NCI-H748 (cell line): ENCODE measurements around the gene SLC16A3.
"Not testable (repeated sequence)": the region's sequence is repeated elsewhere in the genome, so short reads cannot be mapped to it uniquely, and the experiment has no call there.

Source experiments
- DNase-seq: peaks from one replicate; lab custom pipeline; 2025; ENCODE audit not compliant: unreplicated experiment; lab: John Stamatoyannopoulos, UW

SLC16A3 gene

GRCh38 chr17:82203920-82204319, 24.9 kb upstream of the SLC16A3 start:
- DNase-seq = no peak

DNA sequence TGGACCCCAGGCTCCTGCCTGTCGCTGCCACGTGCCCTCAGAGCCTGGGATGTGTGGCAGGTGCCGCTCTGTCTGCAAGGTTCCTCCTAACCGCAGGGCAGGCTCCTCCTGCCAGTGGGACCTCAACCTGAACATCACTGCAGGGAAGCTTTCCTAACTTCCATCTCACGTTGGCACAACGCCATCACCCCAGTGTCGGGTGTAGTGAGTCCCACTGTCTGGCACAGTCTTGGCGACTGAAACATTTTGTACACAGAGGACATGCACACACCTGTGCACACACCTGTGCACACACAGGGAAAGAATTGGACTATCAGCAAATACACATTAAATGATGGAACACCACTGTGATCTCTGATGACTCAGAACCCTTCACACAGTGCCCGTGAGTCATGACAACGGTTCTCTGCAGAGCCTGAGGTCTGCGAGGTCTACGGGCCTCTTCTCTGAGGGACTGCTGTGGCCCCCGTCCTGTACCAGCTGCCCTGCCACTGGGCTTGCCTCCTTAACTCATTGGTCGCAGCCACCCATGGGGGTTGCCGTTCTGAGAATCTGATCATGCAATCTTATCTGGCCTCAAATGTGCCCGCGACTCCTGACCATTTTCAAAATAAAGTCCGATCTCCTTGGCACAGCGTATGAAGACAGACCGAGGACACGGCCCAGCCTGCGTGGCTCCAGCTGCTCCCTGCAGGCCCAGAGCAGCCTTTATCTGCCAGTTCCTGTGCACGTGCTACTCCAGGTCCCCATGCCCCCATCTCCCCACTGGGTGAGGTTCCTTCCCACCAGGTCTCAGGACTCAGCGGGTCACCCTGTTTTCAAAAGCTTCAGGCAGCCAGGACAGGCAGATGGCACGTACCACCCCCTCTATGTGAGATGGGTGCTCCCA, 23.8 kb upstream of the SLC16A3 start:
- DNase-seq = peak; percentile 64

- DNase-seq = peak; percentile 86
Observed at GRCh38 chr17:82205720-82206508, 22.9 kb upstream of the SLC16A3 start.

GRCh38 chr17:82210655-82211054, 18.2 kb upstream of the SLC16A3 start:
- DNase-seq = not testable (repeated sequence)

DNA sequence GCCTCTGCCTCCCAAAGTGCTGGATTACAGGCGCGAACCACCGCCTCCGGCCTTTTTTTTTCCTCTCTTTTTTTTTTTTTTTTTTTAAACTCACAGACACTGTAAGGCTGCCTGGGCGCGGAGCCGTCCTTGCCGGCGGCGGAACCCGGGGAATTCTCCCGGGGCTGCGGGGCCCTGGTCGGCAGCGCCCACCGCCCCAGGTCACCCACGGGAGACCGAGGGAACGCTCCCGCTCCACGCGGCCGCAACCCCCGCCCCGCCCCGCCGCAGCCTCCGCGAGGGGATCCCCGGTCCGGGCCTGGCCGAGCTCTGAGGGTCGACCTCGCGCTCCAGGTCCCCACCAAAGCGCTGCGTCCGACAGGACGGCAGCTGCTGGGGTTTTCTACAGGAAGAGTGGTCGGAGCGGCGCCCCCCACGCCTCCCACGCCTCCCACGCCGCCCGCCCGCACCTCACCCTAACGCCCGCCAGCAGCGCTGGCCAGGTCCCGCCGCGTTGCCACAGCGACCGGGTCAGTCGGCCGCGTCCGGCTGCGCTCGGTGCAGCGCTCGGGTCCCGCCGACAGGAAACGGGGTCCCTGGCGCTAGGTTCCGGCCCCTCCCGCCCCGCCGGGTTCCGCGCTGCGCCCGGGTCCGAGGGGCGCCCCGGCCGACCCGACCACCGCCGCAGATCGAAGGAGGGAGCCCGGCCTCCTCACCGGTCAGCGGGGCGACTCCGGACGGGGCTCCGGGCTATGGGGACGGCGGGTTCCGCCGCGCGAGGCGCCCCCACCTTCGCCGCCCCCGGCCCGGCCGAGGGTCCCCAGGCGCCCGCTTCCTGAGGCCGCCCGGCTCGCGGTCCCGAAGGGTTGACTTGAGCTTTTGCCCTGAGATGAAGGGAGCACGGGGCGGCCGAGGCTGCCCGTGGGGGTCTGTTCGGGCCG, 16.3 kb upstream of the SLC16A3 start, which contains the start of gene CCDC57:
Gene CCDC57 (minus strand): TSS at position 512 of the 920 bp plus-strand sequence. CDS start 10,898 bp downstream, outside the sequence.
- DNase-seq = peak; percentile 87

DNA sequence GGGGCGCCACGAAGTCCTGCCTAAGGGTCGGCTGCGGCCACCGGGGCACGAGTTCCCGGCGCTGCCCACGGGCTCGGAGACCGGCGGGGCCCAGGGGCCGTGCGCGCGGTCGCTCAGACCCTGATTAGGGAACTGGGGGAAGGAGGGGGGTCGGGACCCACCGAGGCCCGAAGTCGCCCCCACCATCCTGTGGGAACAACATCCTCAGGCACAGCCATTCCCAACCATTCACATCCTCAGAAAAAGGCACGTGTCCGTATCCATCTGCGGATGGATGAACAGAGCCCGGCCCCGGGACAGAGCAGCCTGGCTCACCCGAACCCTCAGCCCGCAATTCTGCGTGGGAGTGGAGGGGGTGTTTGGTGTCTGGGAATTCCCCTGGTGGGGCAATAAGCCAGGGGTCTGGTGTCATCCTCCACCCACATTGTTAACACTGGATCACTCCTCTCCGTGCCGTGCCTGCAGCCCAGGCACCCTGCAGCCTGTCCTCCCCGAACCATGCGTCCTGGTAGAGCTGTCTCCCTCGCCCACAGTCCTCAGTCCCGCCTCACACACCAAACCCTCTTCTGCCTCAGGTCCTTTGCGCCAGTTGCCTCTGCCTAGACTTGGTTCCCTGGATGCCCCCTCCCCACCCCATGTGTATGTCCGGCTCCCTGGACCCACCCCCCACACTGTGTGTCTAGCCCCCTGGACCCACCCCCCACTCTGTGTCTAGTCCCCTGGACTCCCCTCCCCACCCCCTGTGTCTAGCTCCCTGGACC, 15.4 kb upstream of the SLC16A3 start:
- peak; percentile 66 for DNase-seq

DNA sequence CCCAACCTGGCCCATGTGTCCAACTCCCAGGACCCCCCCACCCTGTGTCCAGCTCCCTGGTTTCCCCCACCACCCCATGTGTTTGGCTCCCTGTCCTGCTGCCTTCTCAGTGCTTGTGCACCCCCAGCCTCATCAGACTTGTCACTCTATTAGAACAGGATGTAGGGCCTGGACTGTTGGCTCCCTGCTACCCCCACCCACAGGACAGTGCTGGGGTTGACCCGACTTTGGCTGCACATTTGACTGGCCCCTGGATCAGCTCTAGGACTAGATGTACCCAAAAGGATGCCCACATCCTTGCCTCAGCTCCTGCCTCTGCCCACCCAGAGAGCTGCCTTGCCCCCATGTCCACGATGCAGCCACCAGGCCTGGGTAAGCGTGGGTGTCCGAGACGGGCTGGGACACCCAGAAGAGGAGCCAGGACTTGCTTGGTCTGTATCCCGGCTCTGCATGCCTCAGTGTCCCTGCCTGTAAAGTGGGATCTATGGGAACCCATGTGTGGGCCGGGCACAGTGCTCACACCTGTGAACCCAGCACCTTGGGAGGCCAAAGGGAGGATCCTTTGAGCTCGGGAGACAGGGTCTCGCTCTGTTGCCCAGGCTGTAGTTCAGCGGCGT, 14.7 kb upstream of the SLC16A3 start:
- no peak for DNase-seq

GRCh38 chr17:82215095-82215971, 13.5 kb upstream of the SLC16A3 start:
- DNase-seq = no peak

DNA sequence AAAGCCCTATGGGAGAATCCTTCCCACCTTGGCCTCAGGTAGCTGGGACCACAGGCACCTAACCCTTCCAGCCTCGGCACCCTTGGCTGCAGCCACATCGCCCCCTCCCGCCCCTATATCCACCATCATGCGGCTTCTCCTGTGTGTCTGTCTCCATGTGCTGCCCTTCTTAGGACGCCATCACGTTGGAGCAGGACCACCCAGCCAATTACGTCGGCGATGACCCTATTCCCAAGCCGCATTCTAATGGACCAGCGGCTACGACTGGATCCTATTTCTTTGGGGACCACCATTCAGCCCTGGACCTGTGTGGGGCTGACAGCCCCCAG, 12.9 kb upstream of the SLC16A3 start:
- no peak for DNase-seq

DNA sequence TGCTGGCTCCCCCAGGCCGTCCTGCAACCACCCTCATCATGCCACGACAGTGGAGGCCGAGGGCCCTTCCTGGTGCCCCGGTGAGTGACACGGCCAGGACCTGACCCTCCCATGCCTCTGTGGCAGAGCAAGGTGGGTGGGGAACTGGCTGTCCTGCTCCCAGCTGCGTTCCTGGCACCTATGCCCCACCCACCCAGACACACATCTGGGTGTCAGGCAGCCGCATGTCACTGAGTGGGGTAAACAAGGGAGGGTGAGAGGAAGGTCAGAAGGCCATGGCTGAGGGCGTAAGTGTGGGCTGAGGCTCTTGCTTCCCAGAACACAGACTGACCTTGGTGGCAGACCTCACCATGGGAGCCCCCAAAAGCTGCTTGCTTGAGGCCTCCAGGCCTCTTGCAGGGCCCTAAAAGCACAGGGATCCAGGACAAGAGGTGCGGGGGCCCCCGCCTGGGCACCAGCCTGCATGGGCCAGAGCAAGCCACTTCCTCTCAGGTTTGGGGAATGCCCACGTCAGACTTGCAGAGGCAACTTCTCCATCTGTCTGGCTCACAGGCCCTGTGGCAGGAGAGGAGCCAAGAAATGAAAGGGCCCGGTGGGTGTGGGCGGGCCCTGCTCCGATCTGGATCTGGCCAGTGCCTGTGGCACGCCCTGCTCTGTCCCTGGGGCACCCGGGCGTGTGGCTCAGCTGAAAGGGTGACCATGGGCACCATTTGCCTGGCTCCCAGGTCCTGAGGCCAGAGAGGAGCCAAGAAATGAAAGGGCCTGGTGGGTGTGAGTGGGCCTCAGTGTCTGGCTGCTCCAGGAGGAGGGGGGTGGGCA, 12.3 kb upstream of the SLC16A3 start:
- no peak for DNase-seq

DNA sequence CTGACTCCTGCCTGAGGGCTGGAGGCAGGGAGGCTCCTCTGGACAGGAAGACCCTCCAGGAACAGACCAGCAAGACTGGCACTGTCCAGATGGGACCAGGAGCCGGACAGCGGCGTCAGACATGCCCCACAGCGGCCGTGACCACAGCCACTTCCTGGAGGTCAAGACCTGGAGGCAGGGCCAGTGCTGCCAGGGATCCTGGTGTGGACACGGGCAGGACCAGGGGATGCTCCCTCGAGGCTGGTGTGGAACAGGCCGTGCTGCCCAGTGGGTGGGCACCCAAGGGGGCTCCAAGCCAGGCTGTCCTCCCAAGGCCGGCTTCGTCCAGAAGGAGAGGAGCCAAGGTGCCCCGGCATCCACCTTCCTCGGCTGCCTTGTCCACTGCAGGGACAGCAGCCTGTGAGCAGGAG, 11.7 kb upstream of the SLC16A3 start:
- no peak for DNase-seq

GRCh38 chr17:82217530-82218204, 11.2 kb upstream of the SLC16A3 start:
- DNase-seq = no peak

GRCh38 chr17:82218349-82219075, 10.3 kb upstream of the SLC16A3 start:
- no peak for DNase-seq

DNA sequence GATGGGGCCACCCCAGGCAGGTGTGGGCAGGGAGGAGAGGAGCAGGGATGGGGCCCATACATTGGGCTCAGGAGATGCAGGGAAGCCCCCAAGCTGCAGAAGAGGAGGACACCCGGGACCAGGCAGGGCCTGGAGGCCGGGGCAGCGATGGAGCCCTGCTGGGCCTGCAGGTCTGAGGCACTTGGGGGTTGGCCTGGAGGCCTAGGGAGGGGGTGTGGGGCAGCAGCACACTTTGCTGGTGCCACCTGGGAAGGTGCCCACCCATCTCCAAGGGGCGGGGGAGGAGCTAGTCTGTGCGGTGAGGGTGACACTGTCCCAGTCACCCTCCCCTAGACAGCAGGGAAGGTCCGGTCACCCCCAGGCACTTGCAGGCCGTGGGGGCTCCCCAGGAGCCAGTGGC, 9.8 kb upstream of the SLC16A3 start:
- no peak for DNase-seq

- DNase-seq = no peak
Observed at GRCh38 chr17:82219753-82220709, 8.8 kb upstream of the SLC16A3 start.
